Activated T-helper 1 cell treated with anti-CD3 and anti-CD28 coated beads, Interleukin-12 subunit alpha, Interleukin-12 subunit beta, Interleukin-2, Interleukin-4 antibody, amounts not matched to agents 30 ng/mL and 10 ng/mL and 1 ng/mL, durations not matched to agents 14 hours and 24 hours and 36 hours (primary cell): ENCODE results near the gene SRRM5. TPM values are rescaled to one million over a fixed set of nuclear protein-coding genes. Genes with fewer than 3 reads are reported as not detected.
A peak's percentile ranks its signal among the peaks of the same experiment; 100 is the strongest.
"Not testable (repeated sequence)": the region's sequence is repeated elsewhere in the genome, so short reads cannot be mapped to it uniquely, and the experiment has no call there.

Experiments
- DNase-seq: peaks from one replicate; pipeline ENCODE4 v3.0.0; 2021; ENCODE audit warnings: low spot score
- H3K27ac Mint-ChIP-seq: one replicate; pipeline ENCODE4 v1.8.0; 2021; ENCODE audit warnings: mild to moderate bottlenecking, mixed read lengths
- H3K27me3 Mint-ChIP-seq: one replicate; pipeline ENCODE4 v1.8.0; 2022; ENCODE audit warnings: mild to moderate bottlenecking, moderate library complexity, mixed read lengths; ENCODE audit not compliant: insufficient read depth
- H3K36me3 Mint-ChIP-seq: one replicate; pipeline ENCODE4 v1.8.0; 2021; ENCODE audit warnings: low read depth, mixed read lengths
- H3K4me1 Mint-ChIP-seq: one replicate; pipeline ENCODE4 v1.8.0; 2021; ENCODE audit warnings: low read depth, mixed read lengths
- H3K4me3 Mint-ChIP-seq: one replicate; pipeline ENCODE4 v1.8.0; 2021; ENCODE audit warnings: mild to moderate bottlenecking, moderate library complexity, mixed read lengths
- H3K9me3 Mint-ChIP-seq: one replicate; pipeline ENCODE4 v1.8.0; 2021; ENCODE audit warnings: mixed read lengths
- intact Hi-C: fragments of 100-400 bp; cut with micrococcal nuclease; formaldehyde crosslinking; loops from one replicate; pipeline ENCODE4 v1.15.1; 2024
- total RNA-seq: library from RNA; stranded (reverse); gene quantifications from 2 replicates; pipeline ENCODE4 v1.2.3, GENCODE V29; 2022

The SRRM5 gene
- total RNA-seq, 1 donor from 2014 or later = 0.13 TPM

DNA sequence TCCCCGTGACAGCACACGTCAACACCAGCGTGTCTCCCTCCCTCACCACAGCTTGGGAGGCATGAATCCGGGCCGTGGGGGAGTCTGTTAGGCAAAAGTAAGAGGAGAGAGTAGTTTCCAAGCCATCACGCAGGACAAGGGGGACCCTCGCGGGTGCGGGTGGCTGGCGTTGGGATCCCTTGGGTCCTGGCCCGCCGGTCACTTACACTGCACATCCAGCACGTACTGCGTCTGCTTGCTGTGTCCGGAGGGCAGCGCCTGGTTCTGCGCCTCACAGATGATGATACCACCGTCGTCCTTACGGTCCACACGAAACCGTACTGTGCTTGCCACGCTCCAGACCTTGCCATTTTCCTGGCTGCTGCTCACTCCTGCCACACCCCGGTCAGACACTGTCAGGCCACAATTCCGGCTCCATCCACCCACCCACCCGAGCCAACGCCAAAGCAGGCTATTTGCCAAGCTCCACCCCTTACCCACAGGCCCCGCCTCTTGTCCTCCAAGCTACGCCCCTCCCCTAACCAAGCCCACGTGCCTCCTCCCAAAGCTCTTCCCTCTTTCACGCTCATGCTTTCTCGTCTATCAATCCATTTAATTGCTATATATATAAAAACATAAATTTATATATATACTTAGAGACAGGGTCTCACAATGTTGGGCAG is 14.2 kb downstream of the SRRM5 start:
- DNase-seq = no peak
- peaks cover 19% of the 10 kb centered on the region for H3K4me1 Mint-ChIP-seq
- H3K27ac Mint-ChIP-seq = no peak overlapping the region
- intact Hi-C loops = no loop called here
- H3K27me3 Mint-ChIP-seq = peaks cover 7% of the 10 kb centered on the region
- no peaks in the 10 kb centered on the region for H3K36me3 Mint-ChIP-seq
- no peak overlapping the region for H3K4me3 Mint-ChIP-seq
- no peaks in the 10 kb centered on the region for H3K9me3 Mint-ChIP-seq

DNA sequence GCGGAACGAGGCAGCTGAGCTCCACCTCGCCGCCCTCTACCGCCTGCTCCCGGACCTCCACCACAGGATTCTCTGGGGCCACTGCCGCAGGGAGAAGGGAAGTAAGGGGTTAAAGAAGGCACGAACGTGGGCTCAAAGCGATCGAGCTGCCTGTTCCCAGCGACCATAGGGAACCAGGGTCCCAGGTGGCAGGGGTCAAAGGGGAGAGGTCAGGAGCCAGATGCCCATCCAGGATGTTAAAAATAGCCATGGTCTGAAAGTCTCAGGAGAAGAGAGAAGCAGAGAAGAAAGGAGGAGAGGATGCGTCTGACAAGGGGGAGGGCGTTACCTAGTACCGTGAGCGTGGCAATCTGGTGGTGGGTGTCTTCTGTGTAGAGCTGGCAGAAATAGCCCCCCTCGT is 14.9 kb downstream of the SRRM5 start:
- Mint-ChIP-seq H3K27me3 (peaks cover 7% of the 10 kb centered on the region), H3K4me1 (peaks cover 15% of the 10 kb centered on the region), H3K4me3 (no peak overlapping the region)

DNA sequence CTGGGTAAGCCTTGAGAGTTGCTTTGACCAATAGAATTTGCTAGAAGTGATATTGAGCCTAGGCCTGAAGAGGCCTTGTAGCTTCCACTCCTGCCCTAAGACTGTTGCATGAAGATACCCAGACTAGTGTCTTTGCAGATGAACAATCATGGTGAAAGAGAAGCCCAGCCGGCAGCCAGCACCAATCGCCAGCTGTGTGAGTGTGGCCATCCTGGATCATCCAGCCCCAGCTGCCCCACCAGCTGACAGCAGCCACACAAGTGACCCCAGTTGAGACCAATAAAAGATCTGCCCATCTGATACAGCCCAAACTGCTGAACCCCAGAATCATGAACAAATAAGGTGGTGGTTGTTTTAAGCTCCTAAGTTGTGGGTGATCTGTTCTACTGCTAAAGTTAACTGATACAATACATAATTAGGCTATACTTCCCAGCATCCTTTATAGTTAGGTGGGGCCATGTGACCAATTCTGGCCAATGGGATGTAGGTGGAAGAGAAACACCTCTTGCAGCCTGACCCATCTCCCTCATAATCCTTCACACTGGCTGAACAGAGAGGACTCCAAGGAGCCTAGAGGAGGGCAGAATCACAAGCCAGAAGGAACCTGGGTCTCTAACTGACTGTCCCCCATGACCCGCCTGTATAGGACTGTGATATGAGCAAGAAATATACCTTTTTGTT is 16.9 kb downstream of the SRRM5 start:
- H3K36me3 Mint-ChIP-seq = no peaks in the 10 kb centered on the region
- no peaks in the 10 kb centered on the region for H3K9me3 Mint-ChIP-seq
- intact Hi-C loops = no loop called here
- DNase-seq = no peak
- no peak overlapping the region for H3K4me3 Mint-ChIP-seq
- no peak overlapping the region for H3K27ac Mint-ChIP-seq
- peaks cover 14% of the 10 kb centered on the region for H3K4me1 Mint-ChIP-seq
- H3K27me3 Mint-ChIP-seq = peaks cover 19% of the 10 kb centered on the region

More for the DNA sequence above, 14.9 kb downstream of the SRRM5 start:
- Mint-ChIP-seq H3K36me3 (no peaks in the 10 kb centered on the region), H3K9me3 (no peaks in the 10 kb centered on the region), H3K27ac (no peak overlapping the region)
- intact Hi-C loops = no loop called here
- DNase-seq = no peak

DNA sequence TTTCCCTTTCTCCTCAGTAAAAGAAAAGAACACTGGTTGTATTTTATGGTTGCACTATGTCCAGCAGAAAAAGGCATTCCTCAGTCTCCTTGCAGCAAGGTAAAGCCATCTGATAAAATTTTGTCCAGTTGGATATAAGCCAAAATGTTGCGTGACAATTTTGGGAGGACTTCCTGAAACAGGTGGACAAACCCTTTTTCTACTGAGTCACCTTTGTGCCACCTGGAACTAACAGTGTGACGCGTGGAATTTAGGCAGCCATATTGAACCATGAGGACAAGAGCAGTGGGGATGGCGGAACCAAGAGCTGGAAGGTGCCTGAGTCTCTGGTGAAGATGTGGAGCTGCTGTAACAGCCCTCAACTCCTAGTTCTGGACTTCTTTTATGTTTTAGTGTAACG is 19.6 kb downstream of the SRRM5 start:
- H3K4me3 Mint-ChIP-seq = no peak overlapping the region
- H3K36me3 Mint-ChIP-seq = no peaks in the 10 kb centered on the region
- intact Hi-C loops = no loop called here
- H3K27me3 Mint-ChIP-seq = peaks cover 27% of the 10 kb centered on the region
- H3K9me3 Mint-ChIP-seq = no peaks in the 10 kb centered on the region
- DNase-seq = no peak
- H3K27ac Mint-ChIP-seq = no peak overlapping the region
- no peaks in the 10 kb centered on the region for H3K4me1 Mint-ChIP-seq

DNA sequence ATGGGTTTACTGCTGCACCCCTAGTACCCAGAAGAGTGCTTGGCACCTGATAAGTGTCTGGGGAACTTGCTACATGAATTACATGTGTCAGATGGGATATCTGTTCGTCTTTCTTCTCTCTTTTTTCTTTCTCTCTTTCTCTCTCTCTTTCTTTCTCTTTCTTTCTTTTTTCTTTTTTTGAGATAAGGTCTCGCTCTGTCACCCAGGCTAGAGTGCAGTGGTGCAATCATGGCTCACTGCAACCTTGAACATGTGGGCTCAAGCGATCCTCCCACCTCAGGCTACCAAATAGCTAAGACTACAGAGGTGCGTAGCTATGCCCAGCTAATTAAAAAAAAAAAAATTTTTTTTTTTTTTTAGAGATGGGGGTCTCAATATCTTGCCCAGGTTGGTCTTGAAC is 21.6 kb downstream of the SRRM5 start:
- no peak overlapping the region for H3K27ac Mint-ChIP-seq
- DNase-seq = no peak
- no peaks in the 10 kb centered on the region for H3K9me3 Mint-ChIP-seq
- intact Hi-C loops = no loop called here
- no peak overlapping the region for H3K4me3 Mint-ChIP-seq
- H3K36me3 Mint-ChIP-seq = no peaks in the 10 kb centered on the region
- peaks cover 40% of the 10 kb centered on the region for H3K27me3 Mint-ChIP-seq
- no peaks in the 10 kb centered on the region for H3K4me1 Mint-ChIP-seq

DNA sequence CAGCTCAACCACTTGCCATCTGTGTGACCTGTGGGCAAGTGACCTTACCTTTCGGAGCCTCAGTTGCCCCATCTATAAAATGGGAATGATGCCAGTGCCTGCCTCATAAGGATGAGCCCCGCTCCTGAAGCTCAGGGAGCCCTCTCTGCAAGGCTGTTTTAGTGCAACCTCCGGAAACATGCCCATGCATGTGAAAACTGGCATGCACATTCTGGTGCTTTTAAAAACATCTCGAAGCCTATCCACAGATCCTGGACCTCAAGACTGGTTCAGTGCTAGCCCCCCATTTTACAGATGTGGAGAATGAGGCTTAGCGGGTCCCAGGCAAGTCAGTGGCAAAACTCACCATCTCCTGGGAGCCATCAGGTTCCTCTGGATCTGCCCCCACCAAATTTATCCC is 22.2 kb downstream of the SRRM5 start:
- H3K27me3 Mint-ChIP-seq = peaks cover 43% of the 10 kb centered on the region
- intact Hi-C loops = no loop called here
- H3K4me1 Mint-ChIP-seq = no peaks in the 10 kb centered on the region
- no peak for DNase-seq
- no peak overlapping the region for H3K27ac Mint-ChIP-seq
- no peaks in the 10 kb centered on the region for H3K36me3 Mint-ChIP-seq
- no peak overlapping the region for H3K4me3 Mint-ChIP-seq
- H3K9me3 Mint-ChIP-seq = no peaks in the 10 kb centered on the region

DNA sequence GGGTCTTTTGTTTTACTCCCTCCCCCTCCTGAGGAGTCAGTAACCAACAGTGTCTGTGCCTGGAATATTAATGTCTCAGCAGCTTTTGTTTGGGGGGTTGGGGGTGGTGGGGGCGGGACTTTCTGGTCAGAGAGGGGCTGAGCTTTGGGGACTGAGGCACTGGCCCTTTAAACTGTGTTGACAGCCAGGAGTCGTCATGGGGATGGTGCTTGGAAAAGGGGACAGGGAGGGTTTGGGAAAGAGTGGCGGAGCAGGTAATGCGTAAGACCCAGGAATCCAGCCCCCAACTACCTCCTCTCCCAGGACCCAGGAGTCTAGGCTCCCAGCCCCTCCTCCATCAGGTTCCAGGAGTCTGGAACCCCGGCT is 22.6 kb downstream of the SRRM5 start:
- no peak for DNase-seq
- no peak overlapping the region for H3K4me3 Mint-ChIP-seq
- H3K9me3 Mint-ChIP-seq = no peaks in the 10 kb centered on the region
- intact Hi-C loops = no loop called here
- no peaks in the 10 kb centered on the region for H3K36me3 Mint-ChIP-seq
- H3K27me3 Mint-ChIP-seq = peaks cover 43% of the 10 kb centered on the region
- H3K4me1 Mint-ChIP-seq = no peaks in the 10 kb centered on the region
- no peak overlapping the region for H3K27ac Mint-ChIP-seq

DNA sequence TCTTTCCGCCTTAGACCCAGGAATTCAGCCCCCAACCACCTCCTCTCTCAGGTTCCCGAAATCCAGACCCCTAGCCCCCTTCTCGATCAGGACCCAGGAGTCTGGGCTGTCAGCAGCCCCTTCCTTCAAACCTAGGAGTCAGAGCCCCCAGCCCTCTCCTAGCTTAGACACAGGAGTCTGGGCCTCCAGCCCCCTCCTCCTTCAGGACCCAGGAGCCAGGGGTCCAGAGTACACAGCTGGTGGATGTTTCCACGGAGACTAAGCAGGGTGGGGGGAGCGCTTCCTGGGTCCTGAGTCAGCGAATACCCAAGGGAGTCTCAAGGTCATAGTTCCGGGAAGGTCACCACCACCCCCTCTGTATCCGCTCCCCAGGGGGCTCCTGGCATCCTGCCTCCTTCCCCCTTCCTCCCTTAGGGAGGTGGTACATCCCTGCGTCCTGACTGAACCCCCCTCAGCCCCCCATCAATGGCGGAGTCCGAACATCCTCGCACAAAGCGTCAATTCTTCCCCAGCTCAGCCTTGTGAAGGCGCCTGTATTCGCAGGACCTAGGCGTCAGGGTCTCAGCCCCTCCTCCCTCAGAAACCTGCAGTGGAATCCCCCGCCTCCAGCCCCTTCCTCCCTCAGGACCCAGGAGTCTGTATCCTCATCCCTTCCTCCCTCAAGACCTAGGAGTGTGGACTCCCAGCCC is 23.1 kb downstream of the SRRM5 start:
- Mint-ChIP-seq H3K4me3 (no peak overlapping the region), H3K36me3 (no peaks in the 10 kb centered on the region), H3K9me3 (no peaks in the 10 kb centered on the region), H3K27me3 (peaks cover 46% of the 10 kb centered on the region), H3K27ac (no peak overlapping the region), H3K4me1 (no peaks in the 10 kb centered on the region)
- no peak for DNase-seq
- intact Hi-C loops = no loop called here

DNA sequence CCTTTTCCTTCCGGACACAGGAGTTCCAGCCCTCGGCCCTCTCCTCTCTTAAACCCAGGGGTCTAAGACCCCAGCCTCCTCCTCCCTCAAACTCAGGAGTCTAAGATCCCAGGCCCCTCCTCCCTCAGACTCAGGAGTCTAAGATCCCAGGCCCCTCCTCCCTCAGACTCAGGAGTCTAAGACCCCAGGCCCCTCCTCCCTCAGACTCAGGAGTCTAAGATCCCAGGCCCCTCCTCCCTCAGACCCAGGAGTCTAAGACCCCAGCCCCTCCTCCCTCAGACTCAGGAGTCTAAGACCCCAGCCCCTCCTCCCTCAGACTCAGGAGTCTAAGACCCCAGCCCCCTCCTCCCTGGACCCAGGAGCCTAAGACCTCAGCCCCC is 23.7 kb downstream of the SRRM5 start:
- H3K9me3 Mint-ChIP-seq, H3K27ac Mint-ChIP-seq, DNase-seq, H3K4me3 Mint-ChIP-seq, H3K36me3 Mint-ChIP-seq, H3K4me1 Mint-ChIP-seq, intact Hi-C loops: not testable (repeated sequence)
- peaks cover 51% of the 10 kb centered on the region for H3K27me3 Mint-ChIP-seq

DNA sequence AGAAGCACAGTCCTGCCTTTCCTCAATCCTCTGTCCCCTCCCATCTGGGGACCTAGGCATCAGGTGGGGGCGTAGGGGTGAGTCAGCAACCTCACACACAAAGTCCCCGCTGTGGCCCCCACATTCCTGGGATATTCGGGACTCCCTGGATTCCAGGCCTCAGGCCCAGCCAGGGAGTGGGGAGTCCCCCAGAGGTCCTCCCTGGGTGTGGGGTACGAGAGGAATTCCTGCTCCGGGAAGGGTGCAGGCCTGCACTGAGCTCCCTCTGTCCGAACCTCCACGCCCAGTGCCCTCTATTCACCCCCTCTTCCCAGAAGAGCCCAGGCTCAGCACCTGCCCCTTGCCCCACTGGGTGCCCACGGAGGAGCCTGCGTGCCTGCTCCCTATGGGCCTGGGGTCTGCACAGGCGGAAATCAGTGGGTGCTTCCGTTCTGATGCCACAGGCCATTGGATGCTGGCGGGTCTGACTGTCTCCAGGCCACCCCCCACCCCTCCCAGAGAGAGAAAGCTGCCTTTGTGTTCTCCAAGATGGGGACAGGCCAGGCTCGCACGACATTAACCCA is 24.3 kb downstream of the SRRM5 start:
- Mint-ChIP-seq H3K27ac (no peak overlapping the region), H3K4me1 (no peaks in the 10 kb centered on the region), H3K9me3 (no peaks in the 10 kb centered on the region), H3K4me3 (no peak overlapping the region), H3K36me3 (no peaks in the 10 kb centered on the region), H3K27me3 (peaks cover 53% of the 10 kb centered on the region)
- no peak for DNase-seq
- intact Hi-C loops = no loop called here

DNA sequence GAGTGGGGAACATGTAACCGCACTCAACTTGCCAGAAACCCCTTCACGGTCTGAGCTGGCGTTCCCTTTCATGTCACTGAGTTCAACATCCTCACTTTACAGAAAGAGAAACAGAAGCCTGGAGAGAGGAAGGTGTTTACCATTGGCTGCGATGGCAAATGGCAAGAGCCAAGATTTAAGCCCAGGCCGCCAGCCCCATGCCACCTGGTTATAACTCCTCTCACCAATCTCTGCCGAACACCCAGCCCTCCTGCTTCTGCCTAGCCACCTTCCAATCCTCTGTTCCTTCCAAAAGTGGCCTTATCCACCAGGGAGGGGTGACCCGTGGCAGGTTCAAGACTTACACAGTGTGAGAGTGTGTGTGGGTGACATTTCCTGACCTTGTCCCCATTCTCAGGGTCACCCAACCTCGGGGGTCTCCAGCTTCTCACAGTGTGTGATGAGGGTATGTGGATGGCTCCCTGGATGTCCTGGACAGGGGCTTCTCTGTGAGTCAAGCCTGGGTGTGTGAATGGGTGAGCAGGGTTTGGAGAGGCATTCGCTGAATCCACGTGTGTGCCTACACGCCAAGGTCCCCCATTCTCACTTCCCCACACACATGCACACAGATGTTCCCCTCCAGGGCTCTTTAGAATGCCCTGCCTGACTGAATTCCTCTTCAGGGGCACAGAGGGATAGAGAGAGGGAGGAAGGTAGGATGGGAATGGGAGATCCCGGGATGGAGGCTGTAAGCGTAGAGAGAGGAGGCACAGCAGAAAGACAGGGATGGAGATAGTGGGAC is 26.5 kb downstream of the SRRM5 start:
- no peaks in the 10 kb centered on the region for H3K9me3 Mint-ChIP-seq
- no peaks in the 10 kb centered on the region for H3K36me3 Mint-ChIP-seq
- peaks cover 48% of the 10 kb centered on the region for H3K27me3 Mint-ChIP-seq
- H3K4me1 Mint-ChIP-seq = no peaks in the 10 kb centered on the region
- no peak overlapping the region for H3K27ac Mint-ChIP-seq
- H3K4me3 Mint-ChIP-seq = peak overlapping the region; percentile 77
- no peak for DNase-seq
- intact Hi-C loops = no loop called here

DNA sequence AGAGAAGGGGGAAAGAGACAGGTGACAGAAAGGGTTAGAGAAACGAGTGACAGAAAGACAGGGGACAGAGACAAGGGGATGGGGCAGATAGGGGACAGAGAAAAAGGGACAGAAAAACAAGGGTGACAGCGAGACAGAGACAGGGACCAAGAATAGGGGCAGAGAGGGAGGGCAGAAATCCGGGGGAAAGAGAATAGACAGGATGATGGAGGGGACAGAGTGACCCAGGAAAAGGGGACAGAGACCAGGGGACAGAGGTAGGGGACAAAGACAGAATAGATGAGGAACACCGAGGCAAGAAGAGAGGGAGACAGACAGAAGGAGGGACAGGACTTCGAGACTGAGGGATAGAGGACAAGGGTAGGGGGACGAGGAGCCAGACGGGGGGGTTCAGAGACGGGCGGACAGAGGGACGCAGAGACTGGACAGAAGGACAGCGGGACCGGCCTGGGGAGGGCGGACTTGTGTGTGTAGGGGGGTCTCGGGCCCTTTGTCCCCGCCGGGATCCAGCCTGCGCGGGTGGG is 27.2 kb downstream of the SRRM5 start:
- Mint-ChIP-seq H3K27me3 (peaks cover 43% of the 10 kb centered on the region), H3K27ac (peak overlapping the region; percentile 46), H3K36me3 (no peaks in the 10 kb centered on the region), H3K9me3 (no peaks in the 10 kb centered on the region), H3K4me3 (peak overlapping the region; percentile 77), H3K4me1 (no peaks in the 10 kb centered on the region)
- intact Hi-C loops = loop anchor here (1.0 kb wide), 2 partner anchors 29 to 176 kb away; no protein-coding TSS in a partner anchor
- DNase-seq = no peak
